ENCODE results near the gene DOP1A. TPM values are rescaled to one million over a fixed set of nuclear protein-coding genes. Genes with fewer than 3 reads are reported as not detected.

DOP1A gene
- total RNA-seq, 1 donor from 2014 or later, result 61.9 TPM

GRCh38 chr6:83151114-83151513 is 83.6 kb downstream of the DOP1A start:
- H3K36me3 Mint-ChIP-seq, result peaks cover 5% of the 10 kb centered on the region
- Histone ChIP-seq H3K27me3 (no peaks in the 10 kb centered on the region), H4K20me1 (ENCODE audit: low read depth) (no peaks in the 10 kb centered on the region), H3K36me3 (peaks cover 5% of the 10 kb centered on the region), H3K27ac (no peak overlapping the region), H3K4me2 (no peak overlapping the region), H3K4me3 (no peak overlapping the region), H2AFZ (replicated peaks) (no peak overlapping the region), H3K9me3 (ENCODE audit: low read depth) (no peaks in the 10 kb centered on the region), H3K9ac (no peak overlapping the region), H3F3A (ENCODE audit: low read depth) (no peaks in the 10 kb centered on the region), H3K79me2 (ENCODE audit: low read depth) (no peaks in the 10 kb centered on the region), H3K4me1 (no peaks in the 10 kb centered on the region)
- no peaks in the 10 kb centered on the region for H3K9me3 Mint-ChIP-seq
- H3K4me1 Mint-ChIP-seq, result no peaks in the 10 kb centered on the region
- TF ChIP-seq CTCF (IDR thresholded peaks at IDR 0.05) (no peak), EZH2phosphoT487 (IDR thresholded peaks at IDR 0.05) (no peak), EZH2 (IDR thresholded peaks at IDR 0.05) (no peak)
- no peaks in the 10 kb centered on the region for H3K27me3 Mint-ChIP-seq (ENCODE audit: insufficient read depth, low read depth)
- DNase-seq (ENCODE audit: low spot score), result no peak
- H3K4me3 Mint-ChIP-seq, result no peak overlapping the region
- H3K27ac Mint-ChIP-seq, result no peak overlapping the region

GRCh38 chr6:83152913-83153312 is 85.4 kb downstream of the DOP1A start:
- Histone ChIP-seq H3K36me3 (peaks cover 5% of the 10 kb centered on the region), H3K27ac (no peak overlapping the region), H3K79me2 (ENCODE audit: low read depth) (no peaks in the 10 kb centered on the region), H3K4me3 (no peak overlapping the region), H3K4me2 (no peak overlapping the region), H4K20me1 (ENCODE audit: low read depth) (no peaks in the 10 kb centered on the region), H3K4me1 (no peaks in the 10 kb centered on the region), H3F3A (ENCODE audit: low read depth) (no peaks in the 10 kb centered on the region), H2AFZ (replicated peaks) (no peak overlapping the region), H3K9ac (no peak overlapping the region), H3K9me3 (ENCODE audit: low read depth) (no peaks in the 10 kb centered on the region), H3K27me3 (no peaks in the 10 kb centered on the region)
- Mint-ChIP-seq H3K36me3 (peaks cover 4% of the 10 kb centered on the region), H3K4me3 (no peak overlapping the region), H3K27me3 (ENCODE audit: insufficient read depth, low read depth) (no peaks in the 10 kb centered on the region), H3K9me3 (no peaks in the 10 kb centered on the region), H3K27ac (no peak overlapping the region), H3K4me1 (no peaks in the 10 kb centered on the region)
- TF ChIP-seq CTCF (IDR thresholded peaks at IDR 0.05), result no peak
- TF ChIP-seq EZH2phosphoT487 (IDR thresholded peaks at IDR 0.05), result no peak
- TF ChIP-seq EZH2 (IDR thresholded peaks at IDR 0.05), result no peak
- no peak for DNase-seq (ENCODE audit: low spot score)

GRCh38 chr6:83153883-83154521 is 86.5 kb downstream of the DOP1A start:
- peaks cover 4% of the 10 kb centered on the region for H3K36me3 Mint-ChIP-seq
- TF ChIP-seq EZH2phosphoT487 (IDR thresholded peaks at IDR 0.05), result no peak
- TF ChIP-seq EZH2 (IDR thresholded peaks at IDR 0.05), result no peak
- TF ChIP-seq CTCF (IDR thresholded peaks at IDR 0.05), result no peak
- Histone ChIP-seq H3K27ac (no peak overlapping the region), H3K27me3 (no peaks in the 10 kb centered on the region), H3K4me3 (no peak overlapping the region), H3K9ac (no peak overlapping the region), H4K20me1 (ENCODE audit: low read depth) (no peaks in the 10 kb centered on the region), H3K36me3 (peaks cover 5% of the 10 kb centered on the region), H3K4me1 (no peaks in the 10 kb centered on the region), H3K79me2 (ENCODE audit: low read depth) (no peaks in the 10 kb centered on the region), H3F3A (ENCODE audit: low read depth) (no peaks in the 10 kb centered on the region), H3K4me2 (no peak overlapping the region), H3K9me3 (ENCODE audit: low read depth) (no peaks in the 10 kb centered on the region), H2AFZ (replicated peaks) (no peak overlapping the region)
- H3K27ac Mint-ChIP-seq, result no peak overlapping the region
- DNase-seq (ENCODE audit: low spot score), result no peak
- H3K4me3 Mint-ChIP-seq, result no peak overlapping the region
- H3K4me1 Mint-ChIP-seq, result no peaks in the 10 kb centered on the region
- no peaks in the 10 kb centered on the region for H3K27me3 Mint-ChIP-seq (ENCODE audit: insufficient read depth, low read depth)
- no peaks in the 10 kb centered on the region for H3K9me3 Mint-ChIP-seq
